SK-N-MC (cell line): Measurements from ENCODE around the gene MAGI1.

Source experiments
- EZH2 ChIP-seq: fragments of 200-600 bp; sonication (generic); IDR thresholded peaks from one replicate; pipeline ENCODE4 v1.6.1; 2017; ENCODE audit warnings: antibody characterized with exemption
- POLR2AphosphoS5 ChIP-seq: IDR thresholded peaks from 2 replicates; pipeline ENCODE4 v1.6.1; 2012; ENCODE audit warnings: mild to moderate bottlenecking, low read depth, low read length, borderline replicate concordance

GRCh38 chr3:65820600-65820999 lies 218.1 kb downstream of the MAGI1 start:
- TF ChIP-seq EZH2, result no peak
- no peak for TF ChIP-seq POLR2AphosphoS5
